AG08395 (cell line): Measurements from ENCODE around the gene TMC5.
A peak's percentile ranks its signal among the peaks of the same experiment; 100 is the strongest.
"Not testable (repeated sequence)": the region's sequence is repeated elsewhere in the genome, so short reads cannot be mapped to it uniquely, and the experiment has no call there.

Source experiments
- DNase-seq: peaks from one replicate; pipeline ENCODE4 v3.0.0; 2012; ENCODE audit warnings: mixed read lengths, low spot score

Gene TMC5, protein sequence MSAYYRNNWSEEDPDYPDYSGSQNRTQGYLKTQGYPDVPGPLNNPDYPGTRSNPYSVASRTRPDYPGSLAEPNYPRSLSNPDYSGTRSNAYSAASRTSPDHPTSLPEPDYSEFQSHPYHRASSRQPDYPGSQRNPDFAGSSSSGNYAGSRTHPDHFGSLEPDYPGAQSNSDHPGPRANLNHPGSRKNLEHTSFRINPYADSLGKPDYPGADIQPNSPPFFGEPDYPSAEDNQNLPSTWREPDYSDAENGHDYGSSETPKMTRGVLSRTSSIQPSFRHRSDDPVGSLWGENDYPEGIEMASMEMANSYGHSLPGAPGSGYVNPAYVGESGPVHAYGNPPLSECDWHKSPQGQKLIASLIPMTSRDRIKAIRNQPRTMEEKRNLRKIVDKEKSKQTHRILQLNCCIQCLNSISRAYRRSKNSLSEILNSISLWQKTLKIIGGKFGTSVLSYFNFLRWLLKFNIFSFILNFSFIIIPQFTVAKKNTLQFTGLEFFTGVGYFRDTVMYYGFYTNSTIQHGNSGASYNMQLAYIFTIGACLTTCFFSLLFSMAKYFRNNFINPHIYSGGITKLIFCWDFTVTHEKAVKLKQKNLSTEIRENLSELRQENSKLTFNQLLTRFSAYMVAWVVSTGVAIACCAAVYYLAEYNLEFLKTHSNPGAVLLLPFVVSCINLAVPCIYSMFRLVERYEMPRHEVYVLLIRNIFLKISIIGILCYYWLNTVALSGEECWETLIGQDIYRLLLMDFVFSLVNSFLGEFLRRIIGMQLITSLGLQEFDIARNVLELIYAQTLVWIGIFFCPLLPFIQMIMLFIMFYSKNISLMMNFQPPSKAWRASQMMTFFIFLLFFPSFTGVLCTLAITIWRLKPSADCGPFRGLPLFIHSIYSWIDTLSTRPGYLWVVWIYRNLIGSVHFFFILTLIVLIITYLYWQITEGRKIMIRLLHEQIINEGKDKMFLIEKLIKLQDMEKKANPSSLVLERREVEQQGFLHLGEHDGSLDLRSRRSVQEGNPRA

GRCh38 chr16:19417640-19418039 lies at the start of gene TMC5:
TSS of gene TMC5 (plus strand) at chr16:19417883. CDS start at chr16:19440039, 22,156 bp downstream.
- DNase-seq, result no peak

DNA sequence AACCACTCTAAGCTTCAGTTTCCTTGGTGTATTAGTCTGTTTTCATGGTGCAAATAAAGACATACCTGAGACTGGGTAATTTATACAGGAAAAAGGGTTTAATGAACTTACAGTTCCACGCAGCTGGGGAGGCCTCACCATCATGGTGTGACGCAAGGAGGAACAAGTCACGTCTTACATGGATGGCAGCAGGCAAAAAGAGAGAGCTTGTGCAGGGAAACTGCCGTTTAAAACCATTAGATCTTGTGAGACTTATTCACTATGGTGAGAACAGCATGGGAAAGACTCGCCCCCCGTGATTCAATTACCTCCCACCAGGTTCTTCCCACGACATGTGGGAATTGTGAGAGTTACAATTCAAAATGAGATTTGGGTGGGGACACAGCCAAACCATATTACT lies 45.1 kb upstream of the TMC5 start:
- not testable (repeated sequence) for DNase-seq

- DNase-seq, result no peak
Measured at GRCh38 chr16:19374402-19374801, 43.3 kb upstream of the TMC5 start.

DNA sequence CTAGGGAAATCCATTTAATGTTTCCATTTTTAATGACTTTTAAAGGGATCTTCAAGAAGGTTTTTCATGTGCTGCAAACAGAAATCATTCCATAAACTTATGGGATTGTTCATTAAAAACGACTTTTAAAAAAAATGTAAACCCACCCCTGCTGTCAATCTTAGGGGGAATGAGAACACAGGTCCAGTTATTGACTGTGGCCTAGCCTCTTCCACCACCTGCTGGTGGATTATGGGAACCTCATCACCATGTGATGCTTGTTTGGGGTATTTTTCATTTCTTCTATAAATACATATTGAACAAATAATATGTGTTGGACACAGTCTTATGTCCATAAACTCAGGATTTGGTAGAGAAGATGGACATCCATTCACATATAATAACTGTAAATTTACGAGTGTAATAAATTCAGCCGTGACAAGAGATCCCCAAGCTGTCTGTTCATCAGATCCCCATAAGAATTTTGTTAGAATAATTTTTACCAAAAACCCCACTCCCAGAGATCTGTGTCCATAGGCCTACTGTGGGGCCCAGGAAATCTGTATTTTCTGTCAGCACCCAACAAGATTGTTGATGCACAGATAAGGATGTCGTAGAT lies 42.0 kb upstream of the TMC5 start:
- peak; percentile 70 for DNase-seq

DNA sequence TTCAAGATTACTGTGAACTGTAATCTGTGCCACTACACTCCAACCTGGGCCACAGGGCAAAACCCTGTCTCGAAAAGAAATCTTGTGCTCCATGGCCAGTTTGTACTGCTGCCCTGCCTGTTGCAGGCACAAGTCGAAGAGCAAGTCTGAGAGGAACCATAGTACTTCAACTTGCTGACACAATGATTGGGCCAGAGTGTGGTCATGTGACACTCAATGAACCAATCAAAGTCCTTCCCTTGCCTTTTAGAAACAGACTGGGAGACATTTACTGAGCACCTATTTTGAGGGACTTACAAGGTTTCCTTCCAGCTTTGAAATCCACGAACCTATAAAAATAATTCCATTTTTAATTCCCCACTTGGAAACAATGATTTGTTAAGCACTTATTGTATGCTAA lies 39.8 kb upstream of the TMC5 start:
- no peak for DNase-seq

GRCh38 chr16:19378511-19378910 lies 39.2 kb upstream of the TMC5 start:
- DNase-seq, result no peak

DNA sequence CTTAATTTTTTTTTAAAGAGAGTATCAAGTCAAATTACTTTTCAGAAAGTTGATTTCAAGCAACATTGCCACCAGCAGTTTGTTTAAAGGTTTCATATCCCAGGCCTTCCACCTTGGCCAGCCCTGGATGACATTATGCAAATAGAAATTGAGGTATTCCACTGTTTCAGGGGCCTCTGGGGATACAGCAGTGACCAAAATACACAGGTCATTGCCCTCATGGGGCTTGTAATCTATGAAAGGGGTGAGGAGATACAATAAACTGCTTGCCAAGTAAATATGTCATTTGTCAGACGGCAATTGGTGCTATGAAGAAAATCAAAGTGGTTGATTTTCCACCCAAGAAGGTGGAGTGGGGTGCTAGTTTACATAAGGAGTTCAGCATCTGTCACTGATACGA lies 37.8 kb upstream of the TMC5 start:
- DNase-seq, result no peak

DNA sequence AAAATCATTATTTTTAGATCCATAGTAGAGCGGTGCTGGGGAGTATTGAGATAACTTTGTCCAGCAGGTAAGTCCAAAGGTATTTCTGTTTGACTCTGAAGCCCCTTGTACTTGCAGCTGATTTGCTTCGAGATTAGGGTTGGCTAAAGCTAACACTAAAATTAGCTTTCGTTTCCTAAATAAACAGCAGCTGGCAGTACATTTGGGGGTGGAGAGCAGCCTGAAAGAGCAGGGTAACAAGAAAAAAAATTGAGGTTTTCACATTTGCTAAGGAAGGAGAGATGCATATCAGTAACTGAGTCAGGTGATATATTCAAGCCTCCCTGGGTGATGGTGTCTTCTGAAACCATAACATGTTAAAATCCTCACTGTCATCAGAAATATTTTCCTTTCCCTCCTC lies 37.4 kb upstream of the TMC5 start:
- no peak for DNase-seq

- DNase-seq, result no peak
Measured at GRCh38 chr16:19382084-19382801, 35.4 kb upstream of the TMC5 start.

DNA sequence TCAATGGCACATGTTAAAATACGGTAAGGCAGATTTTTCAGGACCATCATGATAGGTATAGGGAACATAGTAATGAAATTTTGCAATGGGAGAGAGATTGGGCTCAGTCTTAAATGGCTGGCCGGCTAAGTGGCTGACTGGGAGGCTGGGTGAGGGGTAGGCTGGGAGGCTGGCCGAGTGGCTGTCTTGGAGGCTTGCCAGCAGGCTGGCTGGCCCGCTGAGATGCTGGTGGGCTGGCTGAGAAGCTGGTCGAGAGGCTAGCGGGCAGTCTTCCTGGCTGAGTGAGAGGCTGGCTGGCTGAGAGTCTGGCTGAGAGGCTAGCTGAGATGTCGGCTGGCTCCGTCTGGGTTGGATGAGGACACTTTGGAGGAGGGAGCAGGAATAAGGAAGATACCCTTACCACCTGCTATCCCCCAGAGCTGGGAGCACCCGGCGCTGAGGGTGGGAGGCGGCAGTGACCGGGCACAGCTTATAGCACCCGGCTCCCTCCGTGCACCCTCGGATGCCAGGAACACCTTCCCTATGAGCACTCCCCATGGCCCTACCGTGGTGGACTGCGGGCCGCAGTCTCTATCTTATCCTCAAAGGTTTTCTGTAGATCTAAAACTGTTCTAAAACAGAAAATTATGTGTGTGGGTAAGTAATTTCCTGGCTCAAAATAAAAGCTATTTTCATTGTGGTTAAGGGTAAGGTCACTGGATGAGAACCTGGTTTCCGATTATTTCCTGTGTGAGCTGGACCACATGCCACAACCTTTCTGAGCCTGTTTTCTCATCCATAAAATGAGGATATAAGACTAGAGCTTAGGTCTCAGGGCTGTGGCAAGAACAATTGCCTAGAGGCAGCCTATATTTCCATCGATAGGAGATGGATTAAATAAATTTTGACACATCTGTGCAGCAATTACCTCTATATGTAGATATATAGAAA lies 34.5 kb upstream of the TMC5 start:
- no peak for DNase-seq

DNA sequence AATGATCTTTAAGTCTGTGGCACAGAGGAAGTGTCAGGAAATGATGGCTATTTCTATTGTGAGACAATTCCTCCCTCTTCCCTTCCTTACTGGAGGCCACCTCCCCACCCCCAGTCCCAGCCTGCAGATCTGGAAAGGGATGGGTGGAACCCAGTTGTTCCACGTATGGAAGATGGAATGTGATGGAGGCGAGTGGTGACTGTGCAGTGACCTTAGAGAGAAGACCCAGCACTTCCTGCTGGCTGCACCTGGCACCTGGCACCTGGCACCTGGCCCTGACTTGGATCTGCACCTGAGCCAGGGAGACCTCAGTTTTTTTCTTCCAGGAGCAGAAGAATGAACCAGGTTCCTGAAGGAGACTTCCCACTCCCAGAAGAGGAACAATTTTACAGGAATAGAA lies 33.0 kb upstream of the TMC5 start:
- no peak for DNase-seq

DNA sequence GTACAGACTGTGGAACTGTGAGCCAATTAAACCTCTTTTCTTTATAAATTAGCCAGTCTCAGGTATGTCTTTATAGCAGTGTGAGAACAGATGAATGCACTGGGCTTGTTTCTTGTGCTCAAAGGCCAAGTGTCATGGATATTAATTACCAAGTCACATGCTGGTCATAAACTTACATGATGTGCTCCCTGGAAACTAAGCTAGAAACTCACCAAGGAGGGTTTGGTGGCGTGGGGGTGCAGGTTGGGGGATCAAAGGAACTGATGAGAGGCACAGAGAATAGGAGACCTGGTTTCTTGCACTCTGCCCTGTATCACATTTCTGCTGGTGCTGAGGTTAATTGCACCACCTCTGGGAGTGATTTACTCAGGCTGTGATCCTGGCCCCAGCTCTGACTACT lies 31.2 kb upstream of the TMC5 start:
- no peak for DNase-seq

- no peak for DNase-seq
Measured at GRCh38 chr16:19389246-19389645, 28.4 kb upstream of the TMC5 start.

- not testable (repeated sequence) for DNase-seq
Measured at GRCh38 chr16:19391185-19391776, 26.4 kb upstream of the TMC5 start.

DNA sequence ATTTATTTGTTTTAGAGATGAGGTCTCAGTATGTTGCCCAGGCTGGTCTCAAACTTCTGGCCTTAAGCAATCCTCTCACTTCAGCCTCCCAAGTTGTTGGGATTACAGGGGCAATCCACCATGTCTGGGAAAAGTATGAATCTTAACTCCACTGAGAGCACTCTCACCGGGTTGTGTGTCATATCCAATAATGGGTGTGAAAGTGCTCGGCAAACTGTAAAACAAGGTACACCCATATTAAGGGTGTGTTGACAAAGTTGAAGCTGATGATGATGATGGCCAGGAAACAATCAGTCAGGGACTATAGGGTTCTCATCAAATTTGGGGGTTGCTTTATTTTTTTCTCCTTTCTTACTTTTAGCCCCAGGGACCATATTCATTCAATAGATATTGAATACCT lies 25.3 kb upstream of the TMC5 start:
- no peak for DNase-seq

- no peak for DNase-seq
Measured at GRCh38 chr16:19393226-19394111, 24.2 kb upstream of the TMC5 start.

- not testable (repeated sequence) for DNase-seq
Measured at GRCh38 chr16:19395646-19396267, 21.9 kb upstream of the TMC5 start.

DNA sequence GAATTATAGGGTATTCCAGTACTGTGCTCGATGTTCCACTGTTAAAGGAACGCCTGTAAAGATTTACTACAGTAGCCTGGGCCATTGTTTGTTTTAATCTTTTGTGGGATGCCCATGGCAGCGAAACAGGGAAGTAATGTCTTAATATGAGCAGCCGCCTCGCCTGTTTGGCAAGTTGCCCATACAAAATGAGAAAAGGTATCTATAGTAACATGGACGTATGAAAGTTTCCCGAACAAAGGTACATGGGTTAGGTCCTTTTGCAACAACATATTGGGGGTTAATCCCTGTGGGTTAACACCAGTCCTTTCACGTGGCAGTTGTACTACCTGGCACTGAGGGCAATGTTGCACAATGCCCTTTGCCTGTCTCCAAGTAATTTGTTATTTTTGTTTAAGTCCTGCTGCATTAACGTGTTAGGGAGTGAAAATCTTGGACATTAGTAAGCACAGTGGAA lies 21.1 kb upstream of the TMC5 start:
- no peak for DNase-seq

DNA sequence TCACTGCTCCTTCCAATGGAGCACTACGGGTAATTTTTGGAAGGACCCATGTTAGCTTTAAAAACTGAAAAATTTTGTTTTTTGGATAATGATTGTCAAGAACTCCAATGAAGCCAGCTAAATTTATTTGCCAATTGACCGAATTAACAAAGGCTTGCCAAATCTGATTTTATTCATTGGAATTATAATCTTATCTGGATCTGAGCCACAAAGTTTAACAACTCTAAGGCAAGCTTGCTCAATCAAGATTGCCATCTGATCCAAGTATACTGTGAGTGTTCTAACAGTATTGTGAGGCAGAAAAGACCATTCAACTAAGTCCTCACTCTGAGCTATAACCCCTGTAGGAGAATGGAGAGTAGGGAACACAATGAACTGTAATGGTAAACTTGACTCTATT lies 20.3 kb upstream of the TMC5 start:
- DNase-seq, result not testable (repeated sequence)
